KMS-11 (cell line): ENCODE results near the gene RTN1.

Source experiments
- H2AFZ ChIP-seq: fragments of 200-600 bp; sonication (generic); 2 replicates; pipeline ENCODE4 v1.6.1; 2016; ENCODE audit warnings: antibody characterized with exemption, mixed run types, low read depth
- H3K27ac ChIP-seq: fragments of 200-600 bp; sonication (generic); 2 replicates; pipeline ENCODE4 v1.6.1; 2016; ENCODE audit warnings: mild to moderate bottlenecking, mixed run types
- H3K27me3 ChIP-seq: fragments of 200-600 bp; sonication (generic); 2 replicates; pipeline ENCODE4 v1.6.1; 2017; ENCODE audit warnings: mild to moderate bottlenecking, low read depth, mixed run types, moderate library complexity; ENCODE audit not compliant: insufficient read depth
- H3K36me3 ChIP-seq: fragments of 200-600 bp; sonication (generic); 2 replicates; pipeline ENCODE4 v1.6.1; 2017; ENCODE audit warnings: mild to moderate bottlenecking, mixed run types; ENCODE audit not compliant: insufficient read depth
- H3K4me1 ChIP-seq: fragments of 200-600 bp; sonication (generic); 2 replicates; pipeline ENCODE4 v1.6.1; 2016; ENCODE audit warnings: mild to moderate bottlenecking, low read depth, mixed run types; ENCODE audit not compliant: poor library complexity, severe bottlenecking
- H3K4me2 ChIP-seq: fragments of 200-600 bp; sonication (generic); 2 replicates; pipeline ENCODE4 v1.7.0; 2016; ENCODE audit warnings: mild to moderate bottlenecking, mixed run types
- H3K4me3 ChIP-seq: fragments of 200-600 bp; sonication (generic); IDR thresholded peaks from 2 replicates; pipeline ENCODE4 v1.6.1; 2017; ENCODE audit warnings: low read depth, low read length, mixed read lengths; ENCODE audit not compliant: insufficient read depth
- H3K79me2 ChIP-seq: fragments of 200-600 bp; sonication (generic); 2 replicates; pipeline ENCODE4 v1.6.1; 2016; ENCODE audit warnings: low read depth, mixed run types; ENCODE audit not compliant: insufficient read depth
- H3K9ac ChIP-seq: fragments of 200-600 bp; sonication (generic); 2 replicates; pipeline ENCODE4 v1.6.1; 2016; ENCODE audit warnings: mild to moderate bottlenecking, mixed run types
- H4K20me1 ChIP-seq: fragments of 200-600 bp; sonication (generic); 2 replicates; pipeline ENCODE4 v1.6.1; 2016; ENCODE audit warnings: mild to moderate bottlenecking, mixed run types; ENCODE audit not compliant: insufficient read depth
- CTCF ChIP-seq: fragments of 200-600 bp; sonication (generic); conservative IDR thresholded peaks from 2 replicates; pipeline ENCODE4 v1.6.1; 2017; ENCODE audit warnings: low read depth, mild to moderate bottlenecking, antibody characterized with exemption, low read length, moderate library complexity, mixed read lengths

The RTN1 gene

DNA sequence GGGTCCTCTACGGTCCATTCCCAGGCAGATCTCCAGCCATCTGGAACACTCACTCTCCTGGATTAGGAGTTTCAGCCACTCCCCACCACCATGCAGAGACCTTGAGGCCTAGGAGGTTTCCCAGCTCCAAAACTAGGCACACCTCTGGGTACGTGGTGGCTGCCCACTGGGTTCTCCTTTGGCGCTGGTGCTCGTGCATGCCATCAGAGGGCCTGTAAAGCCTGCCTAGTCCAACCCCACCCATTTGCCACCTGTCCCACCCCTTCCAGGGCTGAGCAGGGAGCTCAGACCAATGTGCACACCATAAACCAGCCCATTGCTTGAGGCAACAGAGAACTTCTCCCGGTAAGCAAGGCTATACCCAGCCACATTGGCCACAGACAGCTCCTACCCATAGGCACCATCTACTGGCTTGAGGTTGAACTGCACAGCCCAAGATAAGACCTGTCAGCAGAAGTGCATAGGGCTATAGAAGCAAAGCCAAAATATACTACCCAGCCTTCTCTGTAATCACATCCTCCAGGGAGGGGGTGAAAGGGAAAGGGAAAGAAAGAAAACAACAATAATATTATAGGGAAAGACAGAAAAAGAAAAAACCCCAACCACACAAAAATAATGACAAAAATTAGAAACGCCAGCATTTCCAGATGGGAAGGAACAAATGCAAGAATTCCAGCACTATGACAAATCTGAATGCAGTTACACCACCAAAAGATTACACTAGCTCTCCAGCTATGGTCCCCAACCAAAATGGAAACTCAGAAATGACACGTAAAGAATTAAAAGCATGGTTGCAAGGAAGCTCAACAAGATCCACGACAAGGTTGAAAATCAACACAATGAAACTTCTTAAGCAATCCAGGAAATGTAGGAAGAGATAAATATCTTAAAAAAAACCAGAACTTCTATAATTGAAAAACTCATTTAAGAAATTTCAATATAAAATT is 182.1 kb downstream of the RTN1 start:
- Histone ChIP-seq H3K79me2 (no peaks in the 10 kb centered on the region), H4K20me1 (no peaks in the 10 kb centered on the region), H3K9ac (no peak overlapping the region), H3K4me2 (no peak overlapping the region), H3K4me3 (no peak overlapping the region), H3K27ac (no peak overlapping the region), H3K36me3 (no peaks in the 10 kb centered on the region), H3K4me1 (no peaks in the 10 kb centered on the region), H3K27me3 (no peaks in the 10 kb centered on the region), H2AFZ (no peak overlapping the region)
- TF ChIP-seq CTCF, result peak; percentile 55; the same call in 1 of the 2 replicates

DNA sequence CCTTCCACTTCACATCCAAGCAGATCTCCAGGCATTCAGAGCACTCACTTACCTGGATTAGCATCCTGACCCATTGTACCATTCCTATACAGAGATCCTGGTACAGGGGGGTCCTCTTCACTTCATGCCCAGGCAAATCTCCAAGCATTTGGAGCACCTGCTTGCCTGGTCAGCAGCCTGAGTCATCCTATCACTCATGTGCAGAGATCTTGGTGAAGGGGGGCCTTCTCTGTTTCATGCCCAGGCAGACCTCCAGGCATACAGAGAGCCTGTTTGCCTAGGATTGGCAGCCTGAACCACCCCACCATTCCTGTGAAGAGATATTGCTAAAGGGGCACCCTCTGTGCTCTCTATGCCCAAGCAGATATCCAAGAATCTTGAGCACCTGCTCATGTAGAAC is 182.9 kb downstream of the RTN1 start:
- Histone ChIP-seq H3K4me2 (no peak overlapping the region), H3K36me3 (no peaks in the 10 kb centered on the region), H3K9ac (no peak overlapping the region), H3K27me3 (no peaks in the 10 kb centered on the region), H3K27ac (no peak overlapping the region), H3K4me1 (no peaks in the 10 kb centered on the region), H2AFZ (no peak overlapping the region), H3K79me2 (no peaks in the 10 kb centered on the region), H3K4me3 (no peak overlapping the region), H4K20me1 (no peaks in the 10 kb centered on the region)
- no peak for TF ChIP-seq CTCF

DNA sequence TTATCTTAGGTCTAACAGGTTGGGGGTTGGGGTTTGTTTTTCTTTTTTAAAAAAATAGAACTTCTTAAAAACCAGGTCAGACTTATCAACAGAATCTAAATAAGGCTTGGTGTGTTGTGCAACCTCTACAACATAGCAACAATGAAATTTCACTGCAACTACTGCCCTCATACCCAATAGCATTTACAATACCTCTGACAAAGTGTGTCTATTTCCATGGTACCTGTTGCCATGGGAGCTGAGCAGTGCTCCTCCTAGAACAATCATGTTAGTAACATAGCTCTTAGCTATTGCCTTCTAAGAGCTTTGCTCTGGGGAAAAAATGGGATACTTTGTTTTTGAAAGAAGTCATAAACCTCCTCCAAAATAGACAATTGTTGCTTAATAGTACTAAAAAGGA is 190.7 kb downstream of the RTN1 start:
- Histone ChIP-seq H3K9ac (no peak overlapping the region), H2AFZ (no peak overlapping the region), H3K79me2 (no peaks in the 10 kb centered on the region), H3K27me3 (no peaks in the 10 kb centered on the region), H3K4me1 (no peaks in the 10 kb centered on the region), H4K20me1 (no peaks in the 10 kb centered on the region), H3K4me2 (no peak overlapping the region), H3K36me3 (no peaks in the 10 kb centered on the region), H3K27ac (no peak overlapping the region), H3K4me3 (no peak overlapping the region)
- no peak for TF ChIP-seq CTCF

- no peaks in the 10 kb centered on the region for H3K27me3 ChIP-seq
- H4K20me1 ChIP-seq, result no peaks in the 10 kb centered on the region
- H3K27ac ChIP-seq, result no peak overlapping the region
- no peak overlapping the region for H3K4me3 ChIP-seq
- no peaks in the 10 kb centered on the region for H3K4me1 ChIP-seq
- TF ChIP-seq CTCF, result no peak
- H2AFZ ChIP-seq, result no peak overlapping the region
- H3K9ac ChIP-seq, result no peak overlapping the region
- H3K79me2 ChIP-seq, result no peaks in the 10 kb centered on the region
- no peak overlapping the region for H3K4me2 ChIP-seq
- H3K36me3 ChIP-seq, result no peaks in the 10 kb centered on the region
These were observed 192.2 kb downstream of the RTN1 start for GRCh38 chr14:59678352-59678751.
